Measurements from ENCODE around the gene TEX38. TPM values are rescaled to one million over a fixed set of nuclear protein-coding genes. Genes with fewer than 3 reads are reported as not detected.

Gene TEX38
- total RNA-seq, 1 experiment from 2014 or later: not detected

DNA sequence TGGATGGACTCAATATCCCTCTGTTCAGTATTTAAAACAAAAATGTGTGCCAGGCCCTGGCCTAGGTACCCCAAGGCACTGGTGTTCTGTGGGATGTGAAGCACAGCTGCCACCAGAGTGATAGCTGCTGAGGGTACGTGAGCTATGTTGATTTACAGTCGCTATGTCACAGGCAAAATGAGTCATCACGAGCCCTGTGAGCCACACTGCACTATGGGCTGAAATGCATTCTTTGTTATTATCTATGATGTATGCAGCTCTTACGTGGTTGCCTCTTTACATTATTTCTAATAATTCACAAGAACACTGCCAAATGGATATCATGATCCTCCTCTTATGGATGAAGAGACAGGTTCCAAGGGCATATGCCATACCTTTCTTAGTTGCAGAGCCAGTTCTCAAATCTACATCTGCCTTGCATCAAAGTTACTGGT is 2.1 kb downstream of the TEX38 start:
- peaks cover 5% of the 10 kb centered on the region for H3K36me3 Mint-ChIP-seq (ENCODE audit: insufficient read depth, unreplicated experiment)
- BruUV-seq (replicated peaks): no TSS peak

DNA sequence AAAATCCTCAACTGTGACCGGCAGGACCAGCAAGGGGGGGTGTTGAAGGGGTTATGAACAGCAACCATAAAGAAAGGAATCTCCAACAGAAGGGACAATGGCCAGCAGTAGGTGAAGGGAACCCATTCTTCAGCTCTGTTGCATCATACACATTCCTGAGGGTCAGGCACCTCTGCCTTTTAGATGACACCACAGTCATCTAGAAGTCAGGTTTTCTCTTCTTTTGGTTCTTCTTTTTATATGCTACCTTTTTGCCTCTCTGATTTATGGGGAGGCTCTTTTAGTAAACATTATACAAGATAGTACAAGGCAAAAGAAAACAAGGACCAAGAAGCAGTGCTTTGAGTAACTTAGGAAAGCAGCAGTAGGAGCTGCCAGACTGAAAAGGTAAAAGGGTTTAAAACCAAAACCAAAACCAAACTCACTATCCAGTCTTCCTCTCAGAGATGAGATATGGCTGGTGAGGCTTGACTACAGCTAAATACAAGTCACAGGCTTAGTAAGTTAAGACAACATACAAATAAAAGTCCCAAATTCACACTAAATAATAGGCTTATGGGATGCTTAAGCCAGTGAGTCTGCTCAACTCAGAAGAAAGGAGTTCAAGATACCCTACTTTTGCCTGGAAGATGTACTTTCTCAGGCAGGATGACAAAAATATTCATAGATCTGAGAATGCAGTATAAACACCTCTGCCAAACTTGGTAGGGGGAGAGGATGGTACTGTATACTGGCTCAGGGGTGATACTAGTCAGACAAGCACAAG is 4.1 kb downstream of the TEX38 start:
- Mint-ChIP-seq H3K27me3 (ENCODE audit: insufficient read depth, unreplicated experiment) (no peaks in the 10 kb centered on the region), H3K4me3 (ENCODE audit: unreplicated experiment) (no peak overlapping the region), H3K9me3 (ENCODE audit: unreplicated experiment) (no peaks in the 10 kb centered on the region), H3K27ac (ENCODE audit: unreplicated experiment) (no peak overlapping the region), H3K4me1 (ENCODE audit: low read depth, unreplicated experiment) (no peaks in the 10 kb centered on the region), H3K36me3 (ENCODE audit: insufficient read depth, unreplicated experiment) (peaks cover 22% of the 10 kb centered on the region)
- Histone ChIP-seq H3K27me3 (replicated peaks; ENCODE audit: control insufficient read depth, insufficient read depth, low read length) (no peaks in the 10 kb centered on the region), H3K36me3 (ENCODE audit: control insufficient read depth, insufficient read depth, low read length) (no peaks in the 10 kb centered on the region; the same call in 1 of the 2 replicates), H3K4me1 (no peaks in the 10 kb centered on the region), H3K9me3 (no peaks in the 10 kb centered on the region), H3K4me3 (ENCODE audit: low read depth, low read length) (no peak overlapping the region)
- TF ChIP-seq, protein P1, sequence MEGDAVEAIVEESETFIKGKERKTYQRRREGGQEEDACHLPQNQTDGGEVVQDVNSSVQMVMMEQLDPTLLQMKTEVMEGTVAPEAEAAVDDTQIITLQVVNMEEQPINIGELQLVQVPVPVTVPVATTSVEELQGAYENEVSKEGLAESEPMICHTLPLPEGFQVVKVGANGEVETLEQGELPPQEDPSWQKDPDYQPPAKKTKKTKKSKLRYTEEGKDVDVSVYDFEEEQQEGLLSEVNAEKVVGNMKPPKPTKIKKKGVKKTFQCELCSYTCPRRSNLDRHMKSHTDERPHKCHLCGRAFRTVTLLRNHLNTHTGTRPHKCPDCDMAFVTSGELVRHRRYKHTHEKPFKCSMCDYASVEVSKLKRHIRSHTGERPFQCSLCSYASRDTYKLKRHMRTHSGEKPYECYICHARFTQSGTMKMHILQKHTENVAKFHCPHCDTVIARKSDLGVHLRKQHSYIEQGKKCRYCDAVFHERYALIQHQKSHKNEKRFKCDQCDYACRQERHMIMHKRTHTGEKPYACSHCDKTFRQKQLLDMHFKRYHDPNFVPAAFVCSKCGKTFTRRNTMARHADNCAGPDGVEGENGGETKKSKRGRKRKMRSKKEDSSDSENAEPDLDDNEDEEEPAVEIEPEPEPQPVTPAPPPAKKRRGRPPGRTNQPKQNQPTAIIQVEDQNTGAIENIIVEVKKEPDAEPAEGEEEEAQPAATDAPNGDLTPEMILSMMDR (IDR thresholded peaks at IDR 0.05; ENCODE audit: insufficient read depth in 1 of 2, low read depth in 1 of 2, low read length in 1 of 2, severe bottlenecking in 1 of 2, unreplicated experiment in 1 of 2): no peak
- CTCF ChIA-PET: no interaction called here
- peak in 1 of 2 experiments; percentile 16 for DNase-seq
- POLR2A ChIA-PET: no interaction called here
- BruUV-seq (replicated peaks): no TSS peak
- intact Hi-C loops (cut with micrococcal nuclease; ENCODE audit: unreplicated experiment): no loop called here

More for the DNA sequence above, 2.1 kb downstream of the TEX38 start:
- CTCF ChIA-PET: interaction anchor here (0.7 kb wide), 1 partner anchor 51 kb away, joined by 3 read pairs; no protein-coding TSS in a partner anchor
- Mint-ChIP-seq H3K4me1 (ENCODE audit: low read depth, unreplicated experiment) (no peaks in the 10 kb centered on the region), H3K27me3 (ENCODE audit: insufficient read depth, unreplicated experiment) (no peaks in the 10 kb centered on the region), H3K4me3 (ENCODE audit: unreplicated experiment) (no peak overlapping the region), H3K9me3 (ENCODE audit: unreplicated experiment) (no peaks in the 10 kb centered on the region), H3K27ac (ENCODE audit: unreplicated experiment) (no peak overlapping the region)
- no peaks in the 10 kb centered on the region for H3K4me1 ChIP-seq
- H3K4me3 ChIP-seq (ENCODE audit: low read depth, low read length): no peak overlapping the region
- TF ChIP-seq, protein P1 (IDR thresholded peaks at IDR 0.05; ENCODE audit: insufficient read depth in 1 of 2, low read depth in 1 of 2, low read length in 1 of 2, severe bottlenecking in 1 of 2, unreplicated experiment in 1 of 2): no peak
- POLR2A ChIA-PET: no interaction called here
- no peak for DNase-seq
- no peaks in the 10 kb centered on the region for H3K9me3 ChIP-seq
- H3K36me3 ChIP-seq (ENCODE audit: control insufficient read depth, insufficient read depth, low read length): no peaks in the 10 kb centered on the region; the same call in 1 of the 2 replicates
- intact Hi-C loops (cut with micrococcal nuclease; ENCODE audit: unreplicated experiment): no loop called here
- no peaks in the 10 kb centered on the region for H3K27me3 ChIP-seq (replicated peaks; ENCODE audit: control insufficient read depth, insufficient read depth, low read length)

DNA sequence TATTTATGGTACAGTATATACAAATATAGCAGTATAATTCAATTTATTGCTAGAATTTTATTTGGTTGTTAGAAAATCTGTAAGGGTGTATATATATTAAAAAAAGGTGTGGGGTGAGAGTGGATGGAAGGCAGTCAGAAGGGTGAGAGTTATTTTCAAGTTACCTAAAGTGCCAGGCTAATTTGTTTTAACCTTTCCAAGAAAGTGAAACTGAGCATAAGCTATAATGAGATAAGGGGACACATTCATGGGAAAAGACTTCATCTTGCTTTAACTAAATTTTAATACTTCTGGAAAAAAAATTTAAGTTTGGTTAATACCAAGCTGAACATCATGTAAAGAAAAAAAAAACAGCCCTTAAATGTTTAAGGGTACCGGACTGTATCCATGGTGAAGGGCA is 4.9 kb downstream of the TEX38 start:
- no peaks in the 10 kb centered on the region; the same call in 1 of the 2 replicates for H3K36me3 ChIP-seq (ENCODE audit: control insufficient read depth, insufficient read depth, low read length)
- CTCF ChIA-PET: no interaction called here
- no peaks in the 10 kb centered on the region for H3K27me3 ChIP-seq (replicated peaks; ENCODE audit: control insufficient read depth, insufficient read depth, low read length)
- no peak overlapping the region for H3K27ac Mint-ChIP-seq (ENCODE audit: unreplicated experiment)
- H3K4me3 ChIP-seq (ENCODE audit: low read depth, low read length): no peak overlapping the region
- DNase-seq: no peak
- H3K9me3 Mint-ChIP-seq (ENCODE audit: unreplicated experiment): no peaks in the 10 kb centered on the region
- TF ChIP-seq, protein P1 (IDR thresholded peaks at IDR 0.05; ENCODE audit: insufficient read depth in 1 of 2, low read depth in 1 of 2, low read length in 1 of 2, severe bottlenecking in 1 of 2, unreplicated experiment in 1 of 2): no peak
- intact Hi-C loops (cut with micrococcal nuclease; ENCODE audit: unreplicated experiment): no loop called here
- POLR2A ChIA-PET: no interaction called here
- peaks cover 24% of the 10 kb centered on the region for H3K36me3 Mint-ChIP-seq (ENCODE audit: insufficient read depth, unreplicated experiment)
- no peak overlapping the region for H3K4me3 Mint-ChIP-seq (ENCODE audit: unreplicated experiment)
- BruUV-seq (replicated peaks): no TSS peak
- H3K9me3 ChIP-seq: no peaks in the 10 kb centered on the region
- H3K4me1 ChIP-seq: no peaks in the 10 kb centered on the region
- no peaks in the 10 kb centered on the region for H3K27me3 Mint-ChIP-seq (ENCODE audit: insufficient read depth, unreplicated experiment)
- no peaks in the 10 kb centered on the region for H3K4me1 Mint-ChIP-seq (ENCODE audit: low read depth, unreplicated experiment)

Data from Caco-2 (cell line).